C1 segment of cervical spinal cord (tissue), 14 donors: ENCODE data around the gene ID3.

Source experiments
- DNase-seq, 14 donors: peaks; one replicate each; lab custom pipeline; 2025; lab: John Stamatoyannopoulos, UW

Gene ID3

GRCh38 chr1:23566304-23566703, 7.0 kb upstream of the ID3 start:
- no peak for DNase-seq

DNA sequence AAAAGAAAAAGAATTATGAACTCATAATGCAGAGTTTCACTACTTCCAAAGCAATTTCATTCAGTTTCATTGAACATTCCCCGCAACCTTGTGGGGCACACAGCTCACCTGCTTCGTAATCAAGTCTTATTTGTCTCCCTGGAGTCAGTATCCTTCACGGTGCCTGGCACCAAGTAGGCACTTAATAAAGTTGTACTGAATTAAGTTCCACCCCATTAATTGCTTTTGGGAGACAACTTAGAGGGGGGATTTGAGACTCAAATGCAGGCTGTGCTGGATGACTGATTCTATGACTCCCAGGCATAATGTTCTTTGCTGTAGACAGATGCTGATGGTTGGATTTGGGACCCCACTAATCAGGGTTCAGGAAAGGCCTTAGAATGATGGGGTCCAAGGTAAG, 6.5 kb upstream of the ID3 start:
- DNase-seq, result no peak

DNA sequence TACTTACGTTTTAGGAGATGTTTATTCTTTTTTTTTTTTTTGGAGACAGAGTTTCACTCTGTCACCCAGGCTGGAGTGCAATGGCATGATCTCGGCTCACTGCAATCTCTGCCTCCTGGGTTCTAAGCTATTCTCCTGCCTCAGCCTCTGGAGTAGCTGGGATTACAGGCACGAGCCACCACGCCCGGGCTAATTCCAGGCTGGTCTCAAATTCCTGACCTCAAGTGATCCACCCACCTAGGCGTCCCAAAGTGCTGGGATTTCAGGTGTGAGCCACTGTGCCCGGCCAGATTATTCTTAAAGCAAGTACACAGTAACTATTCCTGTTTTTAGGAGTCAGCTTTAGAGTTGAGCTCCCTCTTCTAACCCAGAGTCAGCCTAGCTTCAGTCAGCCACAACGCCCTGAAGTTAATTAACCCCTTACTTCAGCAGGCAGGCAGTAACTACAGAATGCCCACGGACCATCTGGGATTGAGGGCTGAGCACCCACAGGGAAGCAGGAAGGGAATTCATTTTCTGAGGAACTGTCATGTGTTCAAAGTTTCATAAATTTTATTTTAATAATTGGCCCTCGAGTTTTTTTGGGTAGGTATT, 5.3 kb upstream of the ID3 start:
- DNase-seq, result no peak

DNA sequence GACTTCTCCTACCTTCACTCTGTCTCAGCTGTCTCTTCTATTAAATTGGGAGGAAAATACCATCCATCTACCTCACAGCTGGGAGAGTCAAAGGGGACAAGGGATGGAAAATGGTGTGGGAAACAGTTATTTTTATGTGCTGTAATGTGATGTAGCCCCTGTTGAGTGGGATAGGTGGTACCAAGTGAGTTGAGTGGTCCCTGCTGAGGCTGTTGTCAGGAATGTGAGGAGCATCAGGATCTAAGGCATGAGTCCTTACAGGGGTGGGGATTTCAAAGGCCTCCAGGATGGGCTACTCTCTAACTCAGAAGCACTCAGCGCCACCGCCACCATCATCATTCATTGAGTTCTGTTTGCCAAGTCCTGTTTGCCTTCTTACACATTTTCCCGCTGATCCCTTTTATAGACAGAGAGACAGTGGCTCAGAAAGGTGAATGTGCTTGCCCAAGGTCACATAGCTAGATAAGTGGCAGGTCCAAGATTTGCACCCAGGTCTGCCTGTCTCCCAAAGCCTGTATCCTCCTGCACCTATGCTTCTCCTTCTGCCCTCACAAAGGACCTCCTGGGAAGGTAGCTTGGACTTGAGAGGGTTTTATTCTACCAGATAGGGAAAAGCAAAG, 4.6 kb upstream of the ID3 start:
- DNase-seq, result no peak

- no peak for DNase-seq
Observed at GRCh38 chr1:23563003-23563402, 3.7 kb upstream of the ID3 start.

DNA sequence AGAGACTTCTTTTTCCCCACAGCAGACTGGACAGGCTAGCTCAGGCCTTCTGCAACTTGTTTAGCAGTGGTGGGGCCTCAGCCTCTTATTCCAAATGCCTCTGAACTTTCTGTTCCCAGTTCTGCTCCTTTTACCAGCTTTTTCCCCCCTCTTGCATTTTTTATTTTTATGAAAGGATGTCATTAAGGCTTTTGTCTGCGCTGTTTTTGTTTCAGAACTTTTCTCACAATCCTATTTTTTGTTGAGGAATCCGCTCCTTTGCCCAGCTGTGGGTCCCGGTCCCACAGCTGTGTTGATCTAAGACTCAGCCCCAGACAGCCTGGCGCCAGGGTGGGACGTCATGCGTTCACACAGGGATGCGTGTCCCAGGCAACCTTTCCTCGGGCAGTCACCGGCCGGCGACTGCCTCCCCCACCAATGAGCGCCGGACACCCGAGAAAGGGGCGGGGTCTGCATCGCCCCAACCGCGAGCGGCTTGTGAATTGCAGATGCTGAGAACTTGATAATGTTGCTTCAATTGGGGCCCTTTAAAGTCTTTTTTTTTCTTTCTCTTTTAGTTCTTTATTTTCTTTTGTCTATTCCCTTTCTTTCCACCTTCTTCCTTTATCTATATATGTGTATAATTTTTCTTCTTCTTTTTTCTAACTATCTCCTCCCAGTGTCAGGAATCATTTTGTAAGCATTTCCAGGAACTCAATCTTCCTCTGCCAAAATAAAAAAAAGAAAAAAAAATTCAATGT, 3.0 kb upstream of the ID3 start:
- peak in 13 of 14 donors; percentile 10 to 93 (median 81) for DNase-seq

- no peak for DNase-seq
Observed at GRCh38 chr1:23561813-23562100, 2.5 kb upstream of the ID3 start.

GRCh38 chr1:23561076-23561812, 1.9 kb upstream of the ID3 start:
- DNase-seq, result no peak

DNA sequence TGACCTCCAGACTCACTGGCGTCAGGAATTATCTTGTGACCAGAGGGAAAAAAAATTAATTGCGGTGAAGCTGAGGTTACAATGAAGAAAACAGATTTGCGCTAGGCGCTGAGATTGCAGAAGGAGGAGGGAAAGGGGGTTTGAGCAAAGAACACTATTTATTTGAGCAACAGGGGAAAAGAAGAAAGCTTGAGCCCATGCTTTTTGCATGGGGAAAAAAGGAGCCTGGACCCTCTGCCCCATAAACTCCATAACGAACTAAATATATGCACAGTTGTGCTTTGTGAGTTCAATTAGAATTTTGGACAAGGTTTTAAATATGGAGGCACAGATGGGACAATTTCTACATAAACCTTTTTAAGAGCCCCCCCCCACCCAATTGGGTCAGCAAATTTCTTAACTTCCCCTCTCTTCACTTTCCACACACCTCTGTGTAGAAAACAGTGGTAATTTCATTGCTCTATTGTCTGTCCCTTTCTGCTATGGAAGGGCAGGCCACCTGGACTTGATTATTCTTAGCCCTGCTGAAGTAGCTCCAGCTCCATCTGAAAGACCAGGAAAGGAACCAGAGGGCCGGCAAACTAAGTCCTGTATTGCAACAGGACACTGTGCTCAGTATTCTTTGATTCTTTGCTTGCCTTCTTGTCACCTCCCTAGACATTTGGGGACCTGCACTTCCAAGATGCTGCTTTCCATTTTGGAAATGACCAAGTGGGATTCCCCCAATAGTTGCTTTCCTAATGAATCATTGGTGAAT, 862 bp upstream of the ID3 start:
- no peak for DNase-seq

DNA sequence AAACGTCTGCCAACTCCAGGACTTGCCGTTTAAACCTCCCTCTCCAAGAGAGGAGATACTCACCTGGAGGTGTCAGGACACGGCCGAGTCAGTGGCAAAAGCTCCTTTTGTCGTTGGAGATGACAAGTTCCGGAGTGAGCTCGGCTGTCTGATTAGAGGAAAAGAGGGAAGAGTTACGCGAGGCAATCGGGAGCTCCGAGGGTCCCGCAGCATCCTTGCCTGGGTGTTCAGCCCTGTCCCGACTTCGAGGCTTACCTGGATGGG, 497 bp downstream of the ID3 start:
- no peak for DNase-seq

DNA sequence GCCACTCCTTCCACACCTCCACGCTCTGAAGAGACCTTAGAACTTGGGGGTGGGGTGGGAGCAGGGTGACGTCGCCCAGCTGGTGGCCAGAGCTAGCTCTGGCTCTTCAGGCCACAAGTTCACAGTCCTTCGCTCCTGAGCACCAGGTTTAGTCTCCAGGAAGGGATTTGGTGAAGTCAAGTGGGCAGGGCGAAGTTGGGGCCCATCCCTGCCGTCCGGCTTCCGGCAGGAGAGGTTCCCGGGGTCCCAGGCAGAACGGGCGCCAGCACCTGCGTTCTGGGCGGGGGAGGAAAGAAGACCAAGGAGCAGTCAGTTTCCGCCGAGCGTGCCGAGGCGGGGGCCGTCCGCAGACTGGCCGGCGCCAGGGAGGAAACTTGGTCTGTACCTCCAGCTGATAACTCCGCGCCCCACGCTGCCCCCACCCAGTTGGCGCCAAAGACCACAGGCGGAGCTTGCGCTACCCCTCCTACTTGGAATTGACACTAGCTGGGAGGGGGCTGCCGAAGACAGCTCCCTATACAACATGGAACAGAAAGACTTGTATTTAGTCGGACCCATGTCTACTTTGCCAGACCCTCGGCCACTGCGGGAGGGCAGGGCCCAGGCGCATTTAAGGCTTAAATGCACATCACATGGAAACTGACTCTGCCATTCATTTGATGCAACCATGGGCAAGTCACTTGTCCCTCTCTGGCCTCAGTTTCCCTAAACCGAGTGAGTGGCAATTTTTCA, 995 bp downstream of the ID3 start:
- no peak for DNase-seq

- DNase-seq, result no peak
Observed at GRCh38 chr1:23557471-23558124, 1.7 kb downstream of the ID3 start.

DNA sequence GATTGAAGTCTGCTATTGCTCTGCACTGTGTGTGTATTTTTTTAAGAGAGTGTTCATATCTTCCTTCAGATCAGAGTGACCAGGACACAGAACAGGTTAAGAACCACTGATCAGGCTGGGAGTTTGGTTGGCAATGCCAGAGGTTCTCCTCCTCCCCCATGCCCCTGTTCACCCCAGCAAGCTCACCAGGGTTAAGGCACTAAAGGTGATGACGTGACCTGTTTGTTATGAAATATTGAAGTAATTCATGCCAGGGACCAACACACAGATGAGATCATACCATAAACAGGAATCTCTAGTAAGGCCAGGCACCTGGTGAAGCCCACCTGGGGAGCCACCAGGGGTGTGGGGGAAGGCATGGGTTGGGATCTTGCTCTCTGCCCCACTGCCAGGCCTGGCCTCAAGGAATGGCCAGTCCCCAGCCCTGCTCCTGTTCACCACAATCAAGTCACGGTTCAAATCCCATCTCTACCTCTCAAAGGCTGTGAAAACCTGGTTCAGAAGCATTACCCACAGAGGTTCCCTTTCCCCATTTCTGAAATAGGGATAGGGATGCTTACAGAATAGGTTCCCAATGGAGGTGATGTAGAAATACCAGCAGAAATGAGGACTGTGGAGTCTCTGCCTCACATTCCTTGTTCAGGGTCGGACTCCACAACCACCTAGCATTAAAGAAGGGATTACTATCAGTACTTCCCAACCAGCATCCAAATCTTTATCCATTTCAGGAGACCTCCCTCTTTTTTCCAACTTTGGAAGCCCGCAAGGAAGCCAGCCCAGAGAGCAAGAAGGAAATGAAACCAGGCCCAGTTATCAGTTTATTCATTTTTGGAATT, 2.4 kb downstream of the ID3 start:
- no peak for DNase-seq

DNA sequence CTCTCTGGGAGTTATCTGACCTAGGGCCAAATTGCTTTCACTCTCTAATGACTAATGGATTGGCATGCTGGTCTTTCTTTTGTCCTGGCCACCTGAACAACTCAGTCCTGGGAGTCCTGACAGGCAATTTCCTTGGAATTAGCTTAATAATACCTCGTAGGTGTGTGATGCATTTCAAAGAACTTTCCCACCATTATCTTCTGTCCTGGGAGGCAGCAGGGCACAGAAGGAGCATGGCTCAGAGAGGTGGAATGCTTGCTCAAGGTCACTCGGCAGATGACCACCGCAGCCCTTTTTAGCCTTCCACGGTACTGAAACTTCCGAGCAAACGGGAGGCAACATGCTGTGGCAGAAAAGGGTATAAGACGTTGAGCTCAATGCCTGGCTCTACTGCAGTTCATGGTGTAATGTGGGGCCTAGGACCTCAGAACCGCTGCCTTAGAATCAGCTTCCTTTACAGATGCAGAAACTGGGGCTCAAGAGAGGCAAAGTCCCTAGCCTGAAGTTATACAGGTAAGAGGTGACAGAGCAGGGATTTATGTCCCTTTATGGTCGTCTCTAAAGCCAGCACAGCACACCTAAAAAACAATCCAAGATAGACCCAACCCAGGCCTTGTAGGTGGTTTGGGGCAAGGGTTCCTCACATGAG, 3.2 kb downstream of the ID3 start:
- peak in 2 of 14 donors; percentile 25 to 32 for DNase-seq

- peak in 5 of 14 donors; percentile 35 to 76 (median 53) for DNase-seq
Observed at GRCh38 chr1:23555270-23555985, 3.9 kb downstream of the ID3 start.

DNA sequence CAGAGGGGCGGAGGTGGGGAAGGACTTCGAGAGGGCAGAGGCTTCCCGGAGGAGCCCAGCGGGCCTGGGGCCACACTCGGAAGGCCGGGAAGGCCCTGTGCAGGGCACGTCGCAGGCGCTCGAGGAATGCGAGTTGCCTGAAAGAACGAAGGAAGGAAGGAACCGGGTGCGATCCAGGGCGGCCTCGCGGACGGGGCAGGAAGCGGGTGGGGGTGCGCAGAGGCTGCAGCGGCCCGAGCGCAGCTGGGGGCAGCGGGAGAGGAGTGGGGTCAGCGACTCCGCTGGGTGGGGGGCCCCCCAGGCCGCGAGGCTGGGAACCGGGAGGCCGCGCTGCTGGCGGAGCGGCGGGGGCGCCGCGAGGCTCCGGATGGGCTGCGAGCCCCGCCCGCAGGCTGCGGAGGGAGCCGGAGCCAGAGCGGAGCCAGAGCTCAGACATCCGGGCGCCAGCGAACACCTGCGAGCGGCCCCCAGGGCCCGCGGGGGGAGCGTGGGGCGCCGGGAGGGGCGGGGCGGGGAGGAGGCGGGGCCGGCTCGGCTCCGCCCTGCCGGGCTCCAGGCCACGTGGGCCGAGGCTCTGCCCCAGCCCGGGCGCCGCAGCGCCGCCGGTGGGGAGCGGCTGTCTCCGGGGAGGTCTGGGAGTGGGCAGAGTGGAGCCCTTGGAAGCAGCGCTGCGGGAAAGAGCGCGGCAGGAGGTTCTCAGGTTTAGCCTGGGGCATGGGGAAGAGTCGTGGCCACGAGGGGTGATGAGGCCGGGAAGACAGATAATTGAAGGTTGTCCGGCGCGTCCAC, 4.6 kb downstream of the ID3 start:
- DNase-seq, result peak in 13 of 14 donors; percentile 17 to 86 (median 76)

DNA sequence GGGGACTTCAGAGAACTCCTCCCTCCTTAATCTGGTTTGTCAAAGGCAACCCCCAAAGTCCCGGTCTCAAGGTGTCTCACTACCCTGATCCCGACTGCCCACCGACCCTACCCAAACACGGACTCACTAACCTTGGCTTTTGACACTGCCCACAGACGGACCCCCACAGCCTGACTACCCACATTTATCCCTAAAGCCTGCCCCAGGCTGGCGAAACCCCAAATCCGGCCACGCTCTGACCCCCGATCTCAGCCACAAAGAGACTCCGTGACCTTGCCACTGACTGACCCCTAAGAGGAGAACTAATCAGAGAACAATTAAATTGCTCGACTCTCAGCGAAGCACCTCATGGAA, 5.2 kb downstream of the ID3 start:
- peak in 2 of 14 donors; percentile 54 to 57 for DNase-seq
